Lower lobe of right lung (tissue), 2 donors: ENCODE data around the gene SPACA5B. TPM values are rescaled to one million over a fixed set of nuclear protein-coding genes. Genes with fewer than 3 reads are reported as not detected.
"Not testable (repeated sequence)": the region's sequence is repeated elsewhere in the genome, so short reads cannot be mapped to it uniquely, and the experiment has no call there.

Experiments used
- ATAC-seq, 2 donors: fragments of 200-7000 bp; cut with Tn5 transposase; one replicate each; pipeline ENCODE4 v1.9.1; 2020 to 2022; ENCODE audit warnings: mild to moderate bottlenecking in 2 of 2, moderate library complexity in 2 of 2
- DNase-seq: peaks from one replicate; pipeline ENCODE4 v3.0.0-alpha.2; 2020
- H3K27ac ChIP-seq: fragments of 200-600 bp; one replicate; pipeline ENCODE4 v1.8.0; 2022
- H3K27me3 ChIP-seq: fragments of 200-600 bp; one replicate; pipeline ENCODE4 v1.8.0; 2022; ENCODE audit warnings: low read depth
- H3K36me3 ChIP-seq: fragments of 200-600 bp; one replicate; pipeline ENCODE4 v1.8.0; 2022; ENCODE audit warnings: mild to moderate bottlenecking
- H3K4me1 ChIP-seq: fragments of 200-600 bp; one replicate; pipeline ENCODE4 v1.8.0; 2022
- H3K4me3 ChIP-seq: fragments of 200-600 bp; one replicate; pipeline ENCODE4 v1.8.0; 2022; ENCODE audit warnings: mild to moderate bottlenecking
- H3K9me3 ChIP-seq: fragments of 200-600 bp; one replicate; pipeline ENCODE4 v1.8.0; 2022
- CTCF ChIP-seq: fragments of 200-600 bp; IDR thresholded peaks from one replicate; pipeline ENCODE4 v1.8.0; 2022; ENCODE audit warnings: antibody characterized with exemption, mild to moderate bottlenecking
- intact Hi-C: fragments of 100-400 bp; cut with DNase I; formaldehyde crosslinking; loops from one replicate; pipeline ENCODE4 v1.11.0; 2022
- total RNA-seq: library from RNA; stranded (reverse); fragmentation: NEBNext Ultra II Directional; extraction: Animal tissue kit (Norgen Biotek cat#: 25700); gene quantifications from one replicate; pipeline ENCODE4 v1.2.1, GENCODE V29; 2021
- donor health status: DM: no; HTN: yes; CAD: no; lungs with severe emphysema.

Gene SPACA5B
- total RNA-seq, 1 donor from 2014 or later = not detected

DNA sequence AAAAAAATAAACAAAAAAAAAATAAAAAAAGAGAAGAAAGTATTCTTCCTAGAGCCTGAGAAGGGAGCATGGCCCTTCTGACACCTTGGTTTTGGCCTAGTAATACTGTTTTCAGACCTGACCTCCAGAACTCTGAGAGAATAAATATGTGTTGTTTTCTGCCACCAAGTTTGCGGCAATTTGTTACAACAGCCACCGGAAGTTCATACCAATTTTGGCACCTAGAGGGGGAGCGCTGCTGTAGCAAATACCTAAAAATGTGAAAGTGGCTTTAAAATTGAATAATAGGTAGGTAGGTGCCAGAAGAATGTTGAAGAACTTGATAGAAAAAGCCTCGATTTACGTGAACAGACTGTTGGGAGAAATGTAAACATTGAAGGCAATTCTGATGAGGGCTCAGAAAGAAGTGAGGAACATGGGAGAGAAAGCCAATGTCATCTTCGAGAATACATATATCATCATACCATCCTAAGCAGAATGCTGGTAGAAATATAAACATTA, 27.5 kb upstream of the SPACA5B start:
- no peaks in the 10 kb centered on the region for H3K9me3 ChIP-seq
- H3K36me3 ChIP-seq = no peaks in the 10 kb centered on the region
- intact Hi-C loops = no loop called here
- H3K4me3 ChIP-seq = no peak overlapping the region
- H3K4me1 ChIP-seq = no peaks in the 10 kb centered on the region
- H3K27me3 ChIP-seq = no peaks in the 10 kb centered on the region
- H3K27ac ChIP-seq = no peak overlapping the region
- ATAC-seq (no peak), DNase-seq (no peak)
- TF ChIP-seq CTCF = no peak

DNA sequence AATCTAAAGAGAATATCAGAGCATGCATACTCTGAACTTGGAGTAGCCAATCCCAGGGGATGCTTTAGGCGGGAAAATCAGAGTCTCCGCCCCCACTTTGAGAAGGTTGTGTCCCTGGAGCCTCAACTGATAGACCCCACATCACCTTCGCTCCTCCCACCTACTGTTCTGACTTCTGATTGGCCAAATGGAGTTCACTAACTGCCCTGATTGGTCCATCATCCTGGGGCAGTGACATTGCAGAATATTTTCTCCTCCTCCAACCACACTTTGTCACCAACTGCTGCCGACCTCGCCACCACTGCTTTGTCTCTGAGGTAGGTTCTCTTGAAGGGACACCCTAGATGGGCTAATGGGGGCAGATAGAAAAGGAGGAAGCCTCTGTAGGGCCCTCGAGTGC, 22.7 kb upstream of the SPACA5B start:
- Histone ChIP-seq H3K27me3 (no peaks in the 10 kb centered on the region), H3K4me1 (no peaks in the 10 kb centered on the region), H3K9me3 (no peaks in the 10 kb centered on the region), H3K4me3 (no peak overlapping the region), H3K36me3 (no peaks in the 10 kb centered on the region), H3K27ac (no peak overlapping the region)
- DNase-seq (no peak), ATAC-seq (no peak)
- no peak for TF ChIP-seq CTCF
- intact Hi-C loops = no loop called here

GRCh38 chrX:48125286-48125685, 5.1 kb upstream of the SPACA5B start:
- H3K4me1 ChIP-seq, H3K27ac ChIP-seq, H3K9me3 ChIP-seq, H3K36me3 ChIP-seq, ATAC-seq, DNase-seq, intact Hi-C loops, H3K4me3 ChIP-seq, H3K27me3 ChIP-seq: not testable (repeated sequence)

DNA sequence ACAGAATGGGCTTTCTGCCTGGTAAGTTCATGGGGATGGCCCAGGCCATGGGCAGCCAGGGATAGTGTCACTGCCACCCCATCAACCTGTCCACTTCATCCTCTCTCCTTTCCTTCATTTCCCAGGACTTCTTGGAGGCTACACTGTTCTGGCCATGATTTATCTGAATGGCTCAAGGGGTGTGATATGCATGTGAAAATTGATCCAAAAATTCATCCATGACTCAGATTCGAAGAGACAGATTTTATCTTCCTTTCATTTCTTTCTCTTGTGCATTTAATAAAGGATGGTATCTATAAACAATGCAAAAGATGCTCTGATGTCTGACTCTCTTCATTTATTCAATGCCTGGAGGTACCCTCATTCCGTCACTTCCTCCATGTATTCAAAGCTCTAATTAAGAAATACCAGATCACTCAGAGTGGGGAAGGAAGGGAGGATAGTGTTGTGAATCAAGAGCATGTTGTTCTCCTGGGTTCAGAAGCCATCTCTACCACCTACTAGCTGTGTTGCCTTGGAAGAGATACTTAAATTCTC, 1.9 kb downstream of the SPACA5B start:
- intact Hi-C loops, H3K27me3 ChIP-seq, H3K9me3 ChIP-seq, H3K27ac ChIP-seq, ATAC-seq, DNase-seq, H3K36me3 ChIP-seq, H3K4me1 ChIP-seq, H3K4me3 ChIP-seq: not testable (repeated sequence)

DNA sequence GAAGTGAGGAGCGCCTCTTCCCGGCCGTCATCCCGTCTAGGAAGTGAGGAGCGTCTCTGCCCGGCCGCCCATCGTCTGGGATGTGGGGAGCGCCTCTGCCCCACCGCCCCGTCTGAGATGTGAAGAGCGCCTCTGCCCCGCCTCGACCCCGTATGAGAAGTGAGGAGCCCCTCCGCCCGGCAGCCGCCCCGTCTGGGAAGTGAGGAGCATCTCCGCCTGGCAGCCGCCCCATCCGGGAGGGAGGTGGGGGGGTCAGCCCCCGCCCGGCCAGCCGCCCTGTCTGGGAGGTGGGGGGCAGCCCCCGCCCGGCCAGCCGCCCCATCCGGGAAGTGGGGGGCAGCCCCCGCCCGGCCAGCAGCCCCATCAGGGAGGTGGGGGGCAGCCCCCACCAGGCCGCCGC, 8.7 kb downstream of the SPACA5B start:
- H3K9me3 ChIP-seq, DNase-seq, H3K36me3 ChIP-seq, H3K27ac ChIP-seq, ATAC-seq, H3K27me3 ChIP-seq, H3K4me1 ChIP-seq, H3K4me3 ChIP-seq, intact Hi-C loops: not testable (repeated sequence)

DNA sequence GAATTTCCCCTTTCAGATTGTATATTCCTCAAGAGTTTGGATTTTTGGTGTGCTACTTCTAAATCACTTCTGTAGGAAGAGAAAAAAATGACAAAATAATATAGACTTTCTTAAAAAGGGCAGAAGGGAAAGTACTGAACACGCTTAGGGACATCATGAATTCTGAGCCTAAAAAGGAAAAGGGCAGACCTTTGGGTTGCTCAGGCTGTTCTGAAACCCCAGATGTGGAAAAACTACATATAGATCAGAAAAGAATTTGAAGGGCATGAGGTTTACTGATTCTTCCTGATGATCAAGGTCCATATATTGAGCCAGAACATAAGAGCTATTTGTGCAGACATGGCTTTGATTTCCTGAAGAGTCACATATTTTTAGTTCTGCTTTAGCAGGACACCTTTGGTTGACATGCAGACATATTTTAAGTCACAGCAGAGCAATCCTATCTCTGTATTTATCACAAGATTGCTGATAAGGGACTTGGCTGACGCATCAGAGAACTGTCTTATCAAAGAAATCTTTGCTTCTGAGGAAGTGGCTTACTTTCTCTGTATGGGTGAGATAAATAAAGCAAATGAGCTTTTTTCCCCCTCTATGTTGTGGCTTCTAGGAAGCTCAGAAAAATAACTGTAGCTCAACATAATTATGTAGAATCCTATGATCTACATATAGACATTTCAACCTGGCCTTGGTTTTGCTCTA, 11.5 kb downstream of the SPACA5B start:
- DNase-seq, ATAC-seq, H3K27me3 ChIP-seq, H3K9me3 ChIP-seq, H3K27ac ChIP-seq, H3K4me3 ChIP-seq, intact Hi-C loops, H3K4me1 ChIP-seq, H3K36me3 ChIP-seq: not testable (repeated sequence)

DNA sequence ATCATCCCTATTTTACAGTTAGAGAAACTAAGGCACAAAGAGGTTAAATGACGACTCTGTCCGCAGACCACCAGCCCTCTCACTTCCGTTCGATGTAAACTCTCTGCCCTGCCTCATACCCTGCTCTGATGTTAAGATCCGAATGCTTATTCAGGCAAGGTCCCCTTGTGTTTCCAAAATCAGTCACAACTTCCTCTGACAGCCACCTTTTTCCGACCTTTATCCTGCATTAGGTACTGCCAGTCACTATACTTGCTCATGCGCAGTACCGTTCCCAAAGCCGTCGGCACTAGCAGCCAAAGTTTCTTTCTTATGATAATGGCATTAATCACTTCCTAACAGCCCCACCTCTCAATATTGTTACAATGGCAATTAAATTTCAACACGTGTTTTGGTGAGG, 12.3 kb downstream of the SPACA5B start:
- intact Hi-C loops, H3K4me1 ChIP-seq, H3K27me3 ChIP-seq, H3K27ac ChIP-seq, DNase-seq, H3K9me3 ChIP-seq, ATAC-seq, H3K36me3 ChIP-seq, H3K4me3 ChIP-seq: not testable (repeated sequence)

- intact Hi-C loops = no loop called here
- ATAC-seq (no peak), DNase-seq (no peak)
- no peaks in the 10 kb centered on the region for H3K4me1 ChIP-seq
- no peak for TF ChIP-seq CTCF
- H3K27ac ChIP-seq = no peak overlapping the region
- H3K9me3 ChIP-seq = no peaks in the 10 kb centered on the region
- no peaks in the 10 kb centered on the region for H3K27me3 ChIP-seq
- H3K4me3 ChIP-seq = no peak overlapping the region
- no peaks in the 10 kb centered on the region for H3K36me3 ChIP-seq
These were observed 23.3 kb downstream of the SPACA5B start for GRCh38 chrX:48153769-48154168.
